Measurements from ENCODE around the gene AIRE.
"Not testable (repeated sequence)": the region's sequence is repeated elsewhere in the genome, so short reads cannot be mapped to it uniquely, and the experiment has no call there.

The AIRE gene

GRCh38 chr21:44285138-44285992 is at the start of gene AIRE:
AIRE (plus strand) TSS chr21:44285876; CDS start chr21:44286007, 131 bp downstream.
- DNase-seq, result no peak

GRCh38 chr21:44240353-44240752 is 45.3 kb upstream of the AIRE start:
- not testable (repeated sequence) for DNase-seq

- not testable (repeated sequence) for DNase-seq
Observed at GRCh38 chr21:44240842-44241241, 44.8 kb upstream of the AIRE start, which contains the start of gene ICOSLG. ICOSLG (minus strand) TSS chr21:44240943; CDS start chr21:44240817, 126 bp downstream.

- not testable (repeated sequence) for DNase-seq
Observed at GRCh38 chr21:44241281-44241680, 44.4 kb upstream of the AIRE start.

- not testable (repeated sequence) for DNase-seq
Observed at GRCh38 chr21:44243980-44244379, 41.7 kb upstream of the AIRE start.

- DNase-seq, result not testable (repeated sequence)
Observed at GRCh38 chr21:44247904-44248303, 37.8 kb upstream of the AIRE start.

- not testable (repeated sequence) for DNase-seq
Observed at GRCh38 chr21:44249204-44250037, 36.3 kb upstream of the AIRE start.

GRCh38 chr21:44253832-44254710 is 31.6 kb upstream of the AIRE start:
- DNase-seq, result no peak

- no peak for DNase-seq
Observed at GRCh38 chr21:44255511-44255981, 30.1 kb upstream of the AIRE start.

- DNase-seq, result no peak
Observed at GRCh38 chr21:44258056-44258725, 27.5 kb upstream of the AIRE start.

- DNase-seq, result no peak
Observed at GRCh38 chr21:44259082-44259705, 26.5 kb upstream of the AIRE start.

GRCh38 chr21:44260066-44260465 is 25.6 kb upstream of the AIRE start:
- no peak for DNase-seq

- no peak for DNase-seq
Observed at GRCh38 chr21:44260791-44261631, 24.7 kb upstream of the AIRE start.

GRCh38 chr21:44261675-44262295 is 23.9 kb upstream of the AIRE start, which contains the start of gene DNMT3L:
DNMT3L (minus strand) TSS chr21:44261897; CDS start chr21:44261259, 638 bp downstream.
- DNase-seq, result no peak

GRCh38 chr21:44262338-44263056 is 23.2 kb upstream of the AIRE start:
- DNase-seq, result no peak

- DNase-seq, result no peak
Observed at GRCh38 chr21:44263221-44263760, 22.4 kb upstream of the AIRE start.

- DNase-seq, result no peak
Observed at GRCh38 chr21:44263768-44264167, 21.9 kb upstream of the AIRE start.

- DNase-seq, result no peak
Observed at GRCh38 chr21:44265734-44266270, 19.9 kb upstream of the AIRE start.
